NCI-H2107 (cell line): ENCODE data around the gene RGMB.

Experiments
- DNase-seq: peaks from one replicate; lab custom pipeline; 2025; lab: John Stamatoyannopoulos, UW

Gene RGMB

DNA sequence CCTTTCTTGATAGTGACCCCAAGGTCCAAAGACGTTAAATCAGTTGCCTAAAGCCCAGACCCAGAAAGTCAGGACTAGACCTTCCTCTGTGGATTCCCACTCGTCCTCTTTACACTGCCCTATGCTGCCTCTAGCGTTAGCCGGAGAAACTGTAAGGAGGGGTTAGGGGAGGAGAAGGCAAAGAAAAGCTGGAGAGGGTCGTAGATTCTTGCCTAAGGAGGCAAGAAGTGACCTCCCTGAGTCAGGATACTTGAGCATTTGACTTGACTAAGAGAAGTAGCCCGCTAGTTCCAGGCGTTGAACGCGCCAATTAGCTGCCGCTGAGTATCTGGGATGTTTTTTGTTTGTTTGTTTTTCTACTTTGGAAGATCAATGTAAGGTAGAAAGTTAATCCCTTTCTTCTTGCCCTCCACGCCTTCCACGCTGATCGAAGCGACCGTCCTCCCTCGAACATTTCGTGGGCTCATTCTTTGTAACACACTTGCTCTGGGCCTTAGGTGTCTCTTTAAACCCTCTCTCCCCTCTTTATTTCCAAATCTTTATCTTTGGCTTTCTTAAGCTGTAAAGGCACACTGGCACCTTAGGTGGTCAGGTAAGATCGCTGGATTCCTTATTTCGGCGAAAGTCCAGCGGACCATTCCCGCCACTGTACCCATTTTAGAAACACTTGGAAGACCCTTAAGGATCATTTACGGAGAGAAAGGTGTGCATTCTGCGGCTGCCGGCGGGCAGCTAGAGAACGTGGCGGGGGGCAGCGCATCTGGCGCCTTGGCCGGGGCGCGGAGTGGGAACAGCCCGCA is 5.1 kb upstream of the RGMB start:
- DNase-seq = no peak

DNA sequence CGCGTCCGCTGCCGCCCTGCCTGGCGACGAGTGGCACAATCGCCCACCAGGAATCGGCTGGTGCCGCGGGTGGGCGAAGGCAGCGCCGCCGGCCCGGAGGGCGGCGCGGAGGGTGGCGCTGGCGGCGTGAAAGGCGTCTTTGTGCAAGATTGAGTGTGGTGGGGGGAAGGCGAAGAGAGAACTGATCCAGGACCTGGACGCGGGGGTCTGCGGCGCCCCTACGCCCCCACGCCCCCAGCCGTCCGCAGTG is 4.6 kb upstream of the RGMB start:
- DNase-seq = no peak

DNA sequence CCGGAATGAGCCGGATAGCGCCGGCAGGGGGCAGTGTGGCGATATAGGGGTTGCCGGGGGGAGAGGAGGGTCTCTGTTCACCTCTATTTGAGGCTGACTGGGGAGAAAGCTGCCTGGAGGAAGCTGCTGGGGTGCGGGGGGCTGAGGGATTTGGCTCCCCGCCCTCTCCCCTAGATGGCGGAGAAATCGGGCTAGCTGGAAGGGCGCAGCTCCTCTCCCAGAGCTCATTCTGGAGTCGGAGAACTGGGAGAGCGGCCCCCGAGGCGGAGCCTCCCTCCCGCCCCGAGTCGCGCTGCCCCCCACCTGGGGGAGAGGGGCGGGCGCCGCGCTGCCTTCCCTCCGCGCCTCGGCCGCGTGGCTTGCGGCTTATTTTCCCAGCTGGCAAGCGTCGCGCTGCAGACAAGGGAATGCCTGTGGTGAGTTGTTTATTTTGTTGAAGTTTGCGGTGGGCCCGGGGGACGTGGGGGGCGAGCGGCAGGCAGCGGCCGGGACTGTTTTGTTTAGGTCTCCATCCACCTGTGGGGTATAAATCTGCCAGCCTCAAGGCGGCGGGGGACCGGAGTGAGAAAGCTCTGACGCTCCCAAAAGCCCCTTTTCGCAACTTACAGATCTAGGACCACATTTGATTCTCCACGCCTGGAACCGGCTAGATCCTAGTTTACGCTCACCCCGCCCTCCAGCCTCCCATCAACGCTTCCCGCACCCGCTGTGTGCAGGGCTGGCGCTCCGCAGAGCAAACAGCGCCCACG is 4.1 kb upstream of the RGMB start:
- no peak for DNase-seq

DNA sequence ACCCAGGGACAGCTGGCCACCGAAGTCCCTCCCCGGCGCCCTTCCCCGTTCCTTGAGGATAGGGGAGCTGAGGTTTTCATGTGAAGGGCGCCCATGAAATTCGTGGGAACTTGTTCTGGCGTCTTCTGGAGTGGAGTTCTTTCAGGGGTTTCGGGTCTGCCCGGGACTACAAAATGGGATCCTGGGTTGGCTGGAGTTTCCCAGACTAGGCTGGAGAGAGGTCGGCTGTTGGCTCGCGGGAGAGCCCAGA is 3.6 kb upstream of the RGMB start:
- no peak for DNase-seq

DNA sequence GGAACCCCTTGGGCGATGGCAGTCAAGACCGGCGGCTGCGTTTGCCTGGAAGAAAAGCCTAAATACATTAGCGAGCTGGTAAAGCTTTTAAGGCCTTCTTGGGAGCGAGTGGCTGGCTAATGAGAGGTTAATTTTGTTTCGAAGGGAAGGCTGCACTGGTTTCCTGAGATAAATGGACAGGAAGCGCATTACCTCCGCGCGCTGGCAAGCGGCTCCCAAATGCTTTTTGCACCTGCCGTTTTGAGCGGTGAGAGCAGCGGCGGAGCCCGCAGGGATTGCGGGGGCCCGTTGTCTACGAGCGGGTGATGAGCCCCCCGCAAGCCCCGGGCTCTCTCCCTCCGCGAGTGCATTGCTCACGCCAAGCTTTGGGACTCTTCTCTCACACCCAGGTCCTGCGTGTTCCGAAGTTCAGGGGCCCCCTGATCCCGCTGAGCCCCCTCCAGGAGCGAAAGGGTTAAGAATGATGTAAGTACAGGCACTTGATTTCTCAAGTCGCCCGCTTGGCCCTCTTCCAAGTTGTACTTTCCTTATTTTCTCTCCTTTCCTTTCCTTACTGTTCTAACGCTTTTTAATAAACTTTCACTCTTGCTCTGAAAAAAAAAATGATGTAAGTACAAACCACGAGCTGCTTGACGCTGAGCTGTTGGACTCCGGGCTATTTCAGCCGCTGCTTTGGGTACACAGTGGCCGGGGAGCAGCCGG is 3.1 kb upstream of the RGMB start:
- DNase-seq = no peak

DNA sequence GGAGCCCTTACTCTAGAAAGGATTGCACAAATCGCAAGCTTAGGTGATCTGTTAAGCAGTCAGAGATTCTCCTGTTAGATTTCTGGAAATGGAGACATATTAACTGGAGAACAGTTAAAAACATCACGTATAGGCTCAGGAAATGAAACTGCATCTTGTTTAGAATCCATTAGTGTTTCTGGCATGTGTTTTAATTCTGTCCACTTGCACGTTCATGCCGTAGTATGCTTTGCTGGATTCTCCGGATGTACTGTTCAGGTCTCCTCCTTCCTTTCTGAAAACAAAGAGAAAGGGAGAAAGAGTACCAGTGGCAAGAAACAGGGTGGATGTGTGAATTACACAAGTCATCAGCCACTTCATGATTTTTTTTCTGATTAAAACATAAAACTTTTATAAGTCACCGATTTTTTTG is 2.5 kb upstream of the RGMB start:
- no peak for DNase-seq

DNA sequence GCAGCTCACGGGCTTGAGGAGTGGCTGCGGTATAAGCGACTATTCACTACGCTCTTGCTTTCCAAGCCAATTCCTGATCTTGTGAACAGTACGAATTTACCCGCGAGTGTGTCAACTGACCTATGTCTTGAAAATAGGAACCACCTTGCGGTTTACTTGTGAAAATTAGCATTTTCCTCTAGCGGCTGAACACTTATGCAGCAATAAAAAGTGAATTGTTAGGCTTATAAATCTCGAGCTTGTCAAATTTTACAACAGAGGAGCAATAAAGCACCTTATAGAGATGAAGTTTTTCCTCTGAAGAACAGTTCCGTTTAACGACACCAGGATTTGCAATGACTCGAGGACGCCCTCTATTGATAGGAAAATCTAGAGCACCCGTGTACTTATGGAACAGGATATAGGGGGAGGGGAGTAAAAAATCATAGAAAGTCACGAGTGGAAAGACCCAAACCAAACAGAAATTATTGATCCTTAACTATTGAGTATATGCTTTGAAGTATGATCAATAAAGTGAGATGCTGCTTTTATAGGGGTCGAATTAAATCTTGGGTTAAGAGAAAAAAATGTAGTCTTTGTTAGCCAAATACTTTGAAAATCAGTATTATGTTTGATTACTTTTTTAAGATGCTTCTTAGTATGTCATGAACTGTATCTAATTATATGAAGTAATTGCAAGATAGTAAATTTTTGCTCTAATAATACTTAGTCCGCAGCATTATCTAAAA is 1.9 kb upstream of the RGMB start:
- peak; percentile 35 for DNase-seq

DNA sequence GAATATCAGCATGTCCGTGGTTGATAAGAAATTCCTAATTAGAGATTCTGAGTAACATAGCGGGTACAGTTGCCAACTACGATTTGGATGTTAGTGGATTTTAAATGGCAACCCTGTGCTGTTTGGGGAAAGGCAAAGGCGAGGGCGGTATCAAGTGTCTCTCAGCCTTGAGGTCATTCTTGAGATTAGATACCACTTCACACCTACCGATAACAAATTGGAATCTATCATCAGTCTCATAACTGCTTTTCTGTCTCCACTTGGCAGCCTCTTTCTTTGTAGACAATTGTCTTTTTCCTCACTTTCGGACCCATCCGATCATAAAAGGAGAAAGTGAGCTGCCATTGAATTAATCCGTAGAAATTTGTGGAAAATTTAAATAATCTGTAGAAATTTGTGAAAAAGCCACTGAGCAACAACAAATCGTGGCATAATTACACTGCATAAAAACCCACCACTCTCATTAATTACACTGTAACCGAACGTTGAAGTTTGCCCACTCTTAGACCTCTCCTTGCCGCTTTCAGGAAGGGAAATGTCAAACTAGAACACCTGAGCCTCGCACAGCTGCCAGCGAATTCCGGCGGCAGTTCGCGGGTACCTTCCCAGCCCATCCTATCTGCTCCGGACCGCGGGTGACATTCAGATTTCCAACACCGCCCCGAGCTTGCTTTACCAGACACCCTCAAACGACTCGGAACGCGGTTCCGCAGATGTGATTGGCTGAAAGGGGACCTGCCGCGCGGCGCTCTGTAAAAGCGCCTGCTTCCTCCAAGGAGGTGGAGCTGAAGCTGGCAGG is 849 bp upstream of the RGMB start:
- DNase-seq = peak; percentile 28

DNA sequence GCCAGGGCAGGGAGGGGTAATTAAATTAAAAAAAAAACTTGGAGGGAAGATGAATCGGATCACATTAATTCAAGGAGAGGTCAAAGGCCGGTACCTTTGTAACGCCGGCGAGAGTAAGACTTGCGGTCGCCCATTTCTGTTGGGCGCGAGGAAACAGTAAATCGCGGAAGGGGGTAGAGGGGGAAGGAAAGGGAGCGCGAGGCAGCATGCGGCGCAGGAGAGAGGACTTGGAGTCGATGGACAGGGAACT is 324 bp upstream of the RGMB start:
- no peak for DNase-seq

DNA sequence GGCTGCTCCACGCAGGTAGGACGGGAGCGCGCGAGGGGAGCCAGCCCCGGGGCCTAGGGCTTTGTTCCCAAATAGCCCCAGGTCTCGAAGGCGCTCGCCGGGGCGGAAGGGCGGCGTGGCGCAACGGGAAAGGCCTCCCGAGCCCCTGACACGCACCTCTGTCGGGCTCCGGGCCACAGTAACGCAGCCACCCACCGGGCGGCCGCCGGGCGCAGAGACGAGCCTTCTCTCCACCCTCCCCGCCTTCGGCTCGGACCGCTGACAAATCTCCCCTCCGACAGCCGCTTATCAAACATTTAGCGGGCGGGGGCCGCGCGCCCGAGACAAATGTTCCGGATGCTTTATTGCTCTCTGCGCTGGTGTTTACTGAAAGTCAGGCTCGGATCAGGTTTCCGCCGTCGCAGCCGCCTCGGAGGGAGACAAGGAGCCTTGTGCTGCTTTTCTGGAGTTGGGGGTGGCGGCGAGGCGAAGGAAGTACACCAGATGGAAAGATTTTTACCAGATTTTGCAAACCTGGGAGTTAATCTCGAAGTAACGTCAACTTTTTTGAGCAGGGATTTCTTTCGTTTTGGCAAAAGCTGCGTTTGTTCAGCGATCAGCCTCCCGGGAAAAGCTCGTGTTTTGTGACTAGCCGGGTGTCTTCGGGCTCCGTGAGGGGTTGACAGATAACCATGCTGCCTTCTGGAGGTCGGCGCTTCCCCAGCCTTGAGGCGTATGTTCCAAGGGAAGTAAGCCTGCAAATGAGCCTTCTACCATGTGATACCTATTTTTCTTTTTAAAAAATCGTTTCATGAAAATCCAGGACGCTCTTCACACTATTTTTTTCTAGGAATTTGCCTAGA is 950 bp downstream of the RGMB start:
- peak; percentile 18 for DNase-seq

DNA sequence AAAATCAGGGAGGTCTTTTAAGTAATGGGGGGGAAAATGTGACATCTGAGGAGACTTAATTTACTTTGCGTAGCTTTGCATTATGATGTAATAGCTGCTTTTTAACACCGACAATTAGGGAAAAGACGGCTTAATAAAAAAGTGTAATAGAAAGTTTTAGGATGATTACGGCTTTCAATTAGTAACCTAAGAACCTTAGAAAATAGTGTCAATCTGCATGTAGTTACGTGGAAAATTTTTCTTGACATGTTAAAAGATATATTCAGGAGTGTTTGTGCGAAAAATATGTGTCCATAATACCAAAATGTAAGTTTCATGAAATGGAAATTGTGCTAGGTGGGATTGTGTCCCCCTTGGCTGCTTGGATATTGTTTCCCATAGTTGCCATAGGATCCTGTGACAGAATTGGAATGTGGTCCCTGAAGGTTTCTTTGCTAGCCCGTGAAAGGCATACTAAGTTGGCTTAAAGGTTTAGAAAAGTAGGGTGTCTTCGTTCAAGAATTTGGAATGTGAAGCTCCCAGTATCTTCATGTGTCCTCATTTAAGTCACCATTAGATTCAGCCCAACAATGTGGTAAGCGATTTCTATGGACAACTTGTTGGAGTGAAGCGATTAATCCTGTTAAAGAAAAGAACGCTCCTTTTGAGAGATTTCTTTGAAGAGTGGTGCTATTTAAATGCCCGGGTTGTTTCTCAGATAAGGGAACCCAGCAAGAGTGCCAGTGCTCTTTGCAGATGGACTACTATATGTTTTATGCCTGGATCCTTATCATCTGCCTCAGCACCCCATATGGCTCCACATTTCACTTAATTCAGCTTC is 2.0 kb downstream of the RGMB start:
- no peak for DNase-seq

DNA sequence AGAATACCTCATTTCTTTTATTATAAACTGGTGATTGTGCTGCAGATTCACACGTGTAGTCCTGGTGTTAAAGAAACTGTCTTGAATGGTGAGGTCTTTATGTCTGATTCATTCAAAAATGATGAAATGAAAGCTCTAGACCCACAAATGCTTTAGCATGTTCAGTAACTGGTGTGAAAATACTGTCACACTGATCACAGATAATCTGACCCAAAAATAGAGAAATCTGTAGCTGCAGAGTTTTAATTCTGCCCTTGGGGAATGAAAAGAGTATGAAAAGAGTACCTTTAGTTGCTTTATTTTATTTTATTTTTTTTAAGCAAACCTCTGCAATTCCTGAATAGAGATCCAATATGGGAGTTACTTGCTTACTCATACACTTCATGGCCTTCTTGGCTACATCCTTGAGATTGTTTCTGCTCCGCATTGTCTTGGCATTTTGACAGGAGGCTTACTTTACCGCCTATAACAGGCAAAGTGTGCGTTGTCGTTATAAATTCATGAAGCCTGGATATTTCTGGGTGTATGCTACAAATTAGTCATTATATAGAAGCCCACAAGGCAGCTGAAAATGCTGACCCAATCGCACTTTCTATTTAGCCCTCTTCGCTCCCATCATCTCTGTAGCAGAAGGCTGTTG is 2.7 kb downstream of the RGMB start:
- no peak for DNase-seq

DNA sequence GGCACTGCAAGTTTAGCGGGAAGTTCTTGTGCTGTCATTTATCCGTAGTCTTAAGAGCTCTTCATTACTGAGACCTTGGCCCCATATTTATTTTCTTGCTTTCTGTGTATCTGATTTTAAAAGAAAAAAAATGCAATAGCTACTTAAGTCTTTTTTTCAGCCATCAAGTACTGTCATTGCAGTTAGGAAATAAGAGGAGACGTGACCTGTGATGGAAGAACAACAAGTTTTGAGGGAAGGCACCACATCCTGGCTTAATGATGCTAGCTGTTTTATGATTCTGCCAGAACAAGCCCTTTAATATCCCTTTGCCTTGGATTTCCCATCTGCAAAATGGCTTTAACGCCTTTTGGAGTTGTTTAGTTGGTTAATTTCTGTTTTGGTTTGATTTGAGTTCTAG is 3.8 kb downstream of the RGMB start:
- DNase-seq = no peak

DNA sequence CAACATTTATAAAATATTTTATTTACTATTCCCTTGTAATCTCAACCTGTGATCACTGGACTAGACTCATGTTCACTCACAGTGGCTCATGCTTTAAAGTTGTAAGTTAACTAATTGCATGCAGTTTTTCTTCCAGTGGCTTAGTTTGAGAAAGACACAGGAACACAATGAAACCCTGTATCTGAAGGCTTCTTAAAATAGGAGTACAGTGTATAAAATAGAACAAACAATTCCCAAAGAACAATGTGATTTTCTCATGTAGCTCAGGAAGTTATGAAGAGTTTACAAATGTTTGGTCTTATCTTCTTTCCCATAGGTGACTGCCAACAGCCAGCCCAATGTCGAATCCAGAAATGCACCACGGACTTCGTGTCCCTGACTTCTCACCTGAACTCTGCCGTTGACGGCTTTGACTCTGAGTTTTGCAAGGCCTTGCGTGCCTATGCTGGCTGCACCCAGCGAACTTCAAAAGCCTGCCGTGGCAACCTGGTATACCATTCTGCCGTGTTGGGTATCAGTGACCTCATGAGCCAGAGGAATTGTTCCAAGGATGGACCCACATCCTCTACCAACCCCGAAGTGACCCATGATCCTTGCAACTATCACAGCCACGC is 5.9 kb downstream of the RGMB start:
- DNase-seq = no peak

DNA sequence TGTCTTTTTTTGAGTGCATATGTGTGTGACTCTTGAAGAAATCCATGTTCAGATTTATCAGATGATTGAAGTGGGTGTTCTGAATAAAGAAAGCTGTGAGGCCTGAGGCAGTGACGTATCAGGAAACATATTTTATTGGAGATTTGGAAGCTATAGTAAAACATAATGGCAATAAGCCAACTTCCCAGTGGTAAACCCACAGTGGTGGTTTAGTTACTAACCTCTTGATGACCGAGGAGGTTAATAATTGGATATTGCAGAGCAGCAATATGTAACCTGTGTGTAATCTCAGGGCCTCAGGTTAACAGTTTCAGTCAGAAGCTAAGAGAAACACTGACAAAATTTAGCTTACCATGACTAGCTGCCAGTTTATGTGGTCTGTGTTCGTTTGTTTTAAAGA is 6.9 kb downstream of the RGMB start:
- no peak for DNase-seq

DNA sequence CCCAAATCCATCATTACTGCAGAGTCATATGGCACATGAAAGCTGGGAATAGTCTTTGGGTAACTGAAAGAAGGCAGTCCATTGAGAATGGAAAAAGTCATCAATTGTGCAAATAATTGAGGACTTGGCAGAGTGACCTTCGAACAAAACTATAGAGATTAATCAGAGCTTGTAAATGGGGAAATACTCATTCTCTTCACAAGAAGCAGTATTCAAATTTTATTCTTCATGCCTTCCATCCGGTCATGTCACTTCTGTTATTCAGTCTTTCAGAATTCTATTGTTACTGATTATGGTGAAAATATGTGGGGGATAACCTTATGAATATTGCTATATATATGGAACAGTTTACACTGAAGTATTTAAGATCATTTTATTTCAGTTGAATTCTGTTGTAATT is 8.1 kb downstream of the RGMB start:
- DNase-seq = no peak

DNA sequence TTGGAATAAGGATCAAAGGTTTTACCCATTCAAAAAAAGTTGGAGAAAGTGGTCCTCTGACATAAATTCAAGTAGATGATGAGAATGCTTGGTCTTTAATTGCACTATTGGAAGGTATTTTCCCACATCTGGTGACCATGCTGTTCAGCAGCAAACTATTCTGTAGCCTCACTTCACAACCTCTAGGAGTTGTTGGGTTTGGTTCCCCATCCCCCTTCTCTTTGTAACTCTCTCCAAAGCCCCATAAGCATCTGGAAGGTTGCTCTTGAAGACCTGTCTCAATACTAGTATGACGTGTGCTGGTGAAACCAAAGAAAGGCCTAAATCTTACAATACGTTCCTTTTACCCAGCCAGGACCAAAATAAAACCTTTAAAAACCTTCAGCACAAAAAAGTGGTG is 8.5 kb downstream of the RGMB start:
- no peak for DNase-seq

DNA sequence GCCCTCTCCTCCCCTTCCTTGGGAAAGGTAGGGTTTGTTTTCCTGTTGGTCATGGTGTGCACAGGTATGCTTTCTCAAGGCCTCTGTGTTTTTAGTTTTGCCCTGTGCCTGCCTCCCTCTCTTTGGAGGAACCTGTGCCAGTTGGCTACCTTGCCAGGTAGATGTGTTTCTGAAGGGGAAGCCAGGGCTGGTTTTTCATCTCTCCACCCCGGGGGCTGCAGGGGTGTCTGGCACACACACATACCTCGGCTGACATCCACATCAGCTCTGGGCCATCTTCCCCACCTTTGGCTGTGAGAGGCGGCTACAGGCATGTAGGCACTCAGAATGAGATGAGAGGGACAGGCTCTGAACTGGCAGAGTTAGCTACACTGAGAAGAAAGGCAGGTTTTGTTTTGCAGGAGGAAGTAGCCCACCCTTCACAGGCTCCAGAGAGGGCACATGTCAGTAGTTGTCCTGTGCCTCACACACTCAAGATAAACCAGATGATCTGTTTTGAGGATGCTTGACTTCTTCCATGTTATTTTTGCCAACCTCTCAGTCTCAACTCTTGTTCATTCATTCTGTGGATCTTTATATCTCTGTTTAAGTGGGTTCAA is 9.7 kb downstream of the RGMB start:
- DNase-seq = no peak

DNA sequence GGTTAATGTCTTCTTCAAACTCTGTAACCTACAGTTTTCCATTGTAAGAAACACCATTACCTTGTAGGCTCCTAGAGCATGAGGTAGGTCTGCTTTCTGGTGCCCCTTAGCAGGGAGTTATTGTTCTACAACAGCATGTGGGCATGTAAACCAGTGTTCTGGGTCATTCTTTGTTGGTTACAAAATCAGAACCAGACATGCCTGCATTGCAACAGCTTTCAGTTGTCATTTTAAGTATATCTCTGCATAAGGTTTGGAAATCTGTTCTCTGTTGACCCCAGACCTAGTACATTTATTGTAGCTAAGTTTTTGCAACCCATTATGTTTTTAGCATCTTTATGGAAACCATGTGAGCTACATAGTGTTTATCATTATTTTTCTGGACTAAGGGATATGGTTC is 10.9 kb downstream of the RGMB start:
- DNase-seq = no peak
